Measurements from ENCODE around the gene RAP1A.
A peak's percentile ranks its signal among the peaks of the same experiment; 100 is the strongest.

RAP1A gene

GRCh38 chr1:111690306-111690617 lies 70.7 kb downstream of the RAP1A start:
- intact Hi-C loops (cut with DNase I; ENCODE audit: low total_unique reads) = no loop called here

GRCh38 chr1:111691886-111692285 lies 72.3 kb downstream of the RAP1A start:
- TF ChIP-seq CTCF (IDR thresholded peaks at IDR 0.05) = no peak
- Histone ChIP-seq H3K4me1 (peaks cover 0 to 41% (median 15%) of the 10 kb centered on the region in 4 donors), H3K4me3 (no peak overlapping the region), H3K36me3 (peaks cover 0 to 8% (median 0%) of the 10 kb centered on the region in 3 donors), H3K9me3 (no peaks in the 10 kb centered on the region), H3K27me3 (no peaks in the 10 kb centered on the region), H3K27ac (peak overlapping the region in 1 of 2 donors; percentile 9)
- DNase-seq = no peak
- intact Hi-C loops (cut with DNase I; ENCODE audit: low total_unique reads) = no loop called here

More at GRCh38 chr1:111690306-111690617, 70.7 kb downstream of the RAP1A start:
- peak in 1 of 2 donors; percentile 41 for DNase-seq
- Histone ChIP-seq H3K27ac (peak overlapping the region; percentile 35 to 54), H3K4me3 (no peak overlapping the region), H3K36me3 (peaks cover 0 to 8% (median 0%) of the 10 kb centered on the region in 3 donors), H3K27me3 (no peaks in the 10 kb centered on the region), H3K9me3 (no peaks in the 10 kb centered on the region), H3K4me1 (peaks cover 0 to 29% (median 8%) of the 10 kb centered on the region in 4 donors)
- TF ChIP-seq CTCF (IDR thresholded peaks at IDR 0.05) = no peak

- no peaks in the 10 kb centered on the region for H3K9me3 ChIP-seq
- peaks cover 0 to 46% (median 6%) of the 10 kb centered on the region in 4 donors for H3K4me1 ChIP-seq
- no peak overlapping the region for H3K4me3 ChIP-seq
- no peak for DNase-seq
- intact Hi-C loops (cut with DNase I; ENCODE audit: low total_unique reads) = no loop called here
- H3K36me3 ChIP-seq = peaks cover 24 to 36% (median 28%) of the 10 kb centered on the region in 3 donors
- peak overlapping the region in 1 of 2 donors; percentile 35 for H3K27ac ChIP-seq
- H3K27me3 ChIP-seq = no peaks in the 10 kb centered on the region
- no peak for TF ChIP-seq CTCF (IDR thresholded peaks at IDR 0.05)
Measured at GRCh38 chr1:111695801-111696200, 76.2 kb downstream of the RAP1A start.

- intact Hi-C loops (cut with DNase I; ENCODE audit: low total_unique reads) = no loop called here
- TF ChIP-seq CTCF (IDR thresholded peaks at IDR 0.05) = no peak
- Histone ChIP-seq H3K4me3 (no peak overlapping the region), H3K27me3 (no peaks in the 10 kb centered on the region), H3K4me1 (peaks cover 0 to 43% (median 6%) of the 10 kb centered on the region in 4 donors), H3K36me3 (peaks cover 29 to 41% (median 34%) of the 10 kb centered on the region in 3 donors), H3K9me3 (no peaks in the 10 kb centered on the region), H3K27ac (peak overlapping the region in 1 of 2 donors; percentile 35)
- DNase-seq = no peak
Measured at GRCh38 chr1:111696330-111696729, 76.7 kb downstream of the RAP1A start.

GRCh38 chr1:111699268-111699667 lies 79.7 kb downstream of the RAP1A start:
- H3K36me3 ChIP-seq = peaks cover 51 to 59% (median 55%) of the 10 kb centered on the region in 3 donors
- DNase-seq = no peak
- intact Hi-C loops (cut with DNase I; ENCODE audit: low total_unique reads) = no loop called here
- no peak overlapping the region for H3K27ac ChIP-seq
- no peak for TF ChIP-seq CTCF (IDR thresholded peaks at IDR 0.05)
- no peaks in the 10 kb centered on the region for H3K27me3 ChIP-seq
- peaks cover 0 to 34% (median 6%) of the 10 kb centered on the region in 4 donors for H3K4me1 ChIP-seq
- no peak overlapping the region for H3K4me3 ChIP-seq
- no peaks in the 10 kb centered on the region for H3K9me3 ChIP-seq

Measured in tibial artery (tissue), 4 donors.